ENCODE measurements around the gene CLDN12.

GRCh38 chr7:90433221-90433620, 30.0 kb downstream of the CLDN12 start:
- TF ChIP-seq CTCF (conservative IDR thresholded peaks at IDR 0.05; ENCODE audit: low read depth, low read length) (no peak), RAD21 (IDR thresholded peaks at IDR 0.05; ENCODE audit: low read length) (no peak), POLR2A (IDR thresholded peaks at IDR 0.05; ENCODE audit: low read depth, low read length) (no peak), BHLHE40 (IDR thresholded peaks at IDR 0.05; ENCODE audit: low read depth, low read length) (no peak), USF2 (IDR thresholded peaks at IDR 0.05; ENCODE audit: low read depth, low read length) (no peak), RCOR1 (IDR thresholded peaks at IDR 0.05; ENCODE audit: insufficient replicate concordance, low read length) (no peak), SMC3 (IDR thresholded peaks at IDR 0.05; ENCODE audit: low read depth, low read length) (no peak), FOS (IDR thresholded peaks at IDR 0.05; ENCODE audit: low read depth, low read length) (no peak), CHD1 (IDR thresholded peaks at IDR 0.05; ENCODE audit: low read depth, low read length) (no peak)

All from IMR-90 (cell line).